IPS-18c (cell line): ENCODE data around the gene HDAC6.
"Not testable (repeated sequence)": the region's sequence is repeated elsewhere in the genome, so short reads cannot be mapped to it uniquely, and the experiment has no call there.

Experiments
- H3K4me3 ChIP-seq: 2 replicates; pipeline ENCODE4 v1.7.0; 2013; ENCODE audit warnings: low read depth, mild to moderate bottlenecking, low read length, moderate library complexity; ENCODE audit not compliant: insufficient read depth
- H3K9me3 ChIP-seq: one replicate; pipeline ENCODE4 v1.6.1; 2013; ENCODE audit warnings: mild to moderate bottlenecking, low read length, moderate library complexity; ENCODE audit not compliant: control insufficient read depth, insufficient read depth

Gene HDAC6

DNA sequence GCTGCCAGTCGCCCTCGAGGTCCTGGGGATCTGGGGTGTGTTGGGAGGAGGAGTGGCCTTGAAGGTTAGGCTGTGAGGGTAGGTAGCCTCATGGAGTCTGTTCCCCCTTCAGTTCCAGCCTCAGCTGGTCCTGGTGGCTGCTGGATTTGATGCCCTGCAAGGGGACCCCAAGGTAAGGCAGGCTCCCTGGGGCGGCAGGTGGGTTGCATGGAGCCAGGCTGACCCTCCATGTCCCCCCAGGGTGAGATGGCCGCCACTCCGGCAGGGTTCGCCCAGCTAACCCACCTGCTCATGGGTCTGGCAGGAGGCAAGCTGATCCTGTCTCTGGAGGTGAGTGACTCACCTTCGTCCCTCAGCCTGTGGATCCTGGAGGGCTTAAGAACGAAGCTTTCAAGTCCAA lies 12.9 kb downstream of the HDAC6 start:
- peak overlapping the region; percentile 9; the same call in 1 of the 2 replicates for H3K4me3 ChIP-seq
- peaks cover 16% of the 10 kb centered on the region for H3K9me3 ChIP-seq

DNA sequence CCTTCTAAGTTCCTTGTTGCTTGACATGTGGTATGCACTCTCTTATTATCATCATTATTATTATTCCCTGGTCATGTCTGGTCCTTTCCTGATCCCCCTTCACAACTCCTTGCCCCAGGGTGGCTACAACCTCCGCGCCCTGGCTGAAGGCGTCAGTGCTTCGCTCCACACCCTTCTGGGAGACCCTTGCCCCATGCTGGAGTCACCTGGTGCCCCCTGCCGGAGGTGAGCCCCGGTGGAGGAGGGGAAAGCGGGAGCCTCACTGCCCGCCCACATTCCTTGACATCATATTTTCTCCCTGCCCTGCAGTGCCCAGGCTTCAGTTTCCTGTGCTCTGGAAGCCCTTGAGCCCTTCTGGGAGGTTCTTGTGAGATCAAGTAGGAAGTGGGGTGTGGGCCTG lies 13.4 kb downstream of the HDAC6 start:
- no peak overlapping the region for H3K4me3 ChIP-seq
- H3K9me3 ChIP-seq = peaks cover 16% of the 10 kb centered on the region

DNA sequence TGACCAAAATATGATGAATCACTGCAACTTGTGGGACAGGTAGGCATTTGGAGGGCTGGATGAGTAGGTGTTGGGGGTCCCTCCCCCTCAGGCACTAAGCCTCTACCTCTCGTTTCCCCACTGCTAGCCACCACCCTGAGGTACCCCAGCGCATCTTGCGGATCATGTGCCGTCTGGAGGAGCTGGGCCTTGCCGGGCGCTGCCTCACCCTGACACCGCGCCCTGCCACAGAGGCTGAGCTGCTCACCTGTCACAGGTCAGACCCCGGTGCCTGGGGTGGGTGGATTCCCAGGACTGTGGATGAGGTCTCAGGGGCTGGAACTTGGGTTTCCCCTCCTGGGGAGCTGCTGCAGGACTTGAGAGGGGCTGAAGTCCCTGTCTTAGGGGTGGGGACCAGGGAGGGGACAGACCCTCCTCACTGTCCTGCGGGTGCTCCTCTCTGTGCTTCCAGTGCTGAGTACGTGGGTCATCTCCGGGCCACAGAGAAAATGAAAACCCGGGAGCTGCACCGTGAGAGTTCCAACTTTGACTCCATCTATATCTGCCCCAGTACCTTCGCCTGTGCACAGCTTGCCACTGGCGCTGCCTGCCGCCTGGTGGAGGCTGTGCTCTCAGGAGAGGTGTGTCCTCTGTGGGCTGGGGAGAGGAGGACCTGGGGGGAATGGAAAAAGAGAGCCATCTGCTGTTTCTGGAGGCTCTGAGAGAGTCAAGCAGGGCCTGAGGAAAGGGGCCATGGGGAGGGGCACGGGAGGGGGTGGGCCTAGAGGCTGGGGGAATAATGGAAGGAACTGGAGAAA lies 14.3 kb downstream of the HDAC6 start:
- Histone ChIP-seq H3K9me3 (peaks cover 16% of the 10 kb centered on the region), H3K4me3 (no peak overlapping the region)

DNA sequence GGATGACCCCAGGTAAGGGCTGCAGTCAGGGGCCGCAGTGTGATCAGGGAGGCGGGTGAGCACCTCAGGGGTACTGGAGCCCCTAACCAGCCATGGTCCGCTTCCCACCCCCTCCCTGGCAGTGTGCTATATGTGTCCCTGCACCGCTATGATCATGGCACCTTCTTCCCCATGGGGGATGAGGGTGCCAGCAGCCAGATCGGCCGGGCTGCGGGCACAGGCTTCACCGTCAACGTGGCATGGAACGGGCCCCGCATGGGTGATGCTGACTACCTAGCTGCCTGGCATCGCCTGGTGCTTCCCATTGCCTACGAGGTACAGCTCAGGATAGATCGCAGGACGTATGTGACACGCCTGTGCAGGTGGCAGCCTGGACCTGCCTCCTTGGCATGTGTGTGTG lies 16.2 kb downstream of the HDAC6 start:
- Histone ChIP-seq H3K9me3 (peaks cover 16% of the 10 kb centered on the region), H3K4me3 (no peak overlapping the region; the same call in 1 of the 2 replicates)

DNA sequence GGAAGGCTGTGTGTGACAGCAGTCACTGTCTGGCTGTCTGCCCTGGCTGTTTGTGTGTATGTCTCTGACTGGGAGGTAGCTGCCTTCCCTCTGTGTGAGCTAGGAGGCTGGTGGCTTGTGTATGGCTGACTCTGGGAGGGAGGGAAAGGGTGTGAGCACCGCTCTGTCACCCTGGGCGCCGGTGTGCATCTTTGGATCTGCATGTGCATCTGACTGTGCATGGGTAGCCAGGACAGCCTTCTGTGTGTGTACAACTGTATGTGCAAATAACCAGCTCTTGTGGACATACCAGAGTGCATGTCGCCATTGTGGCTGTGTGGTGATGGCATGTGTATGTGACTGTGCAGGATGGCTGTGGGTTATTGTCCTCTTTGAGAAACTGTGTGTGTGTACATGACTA lies 17.0 kb downstream of the HDAC6 start:
- Histone ChIP-seq H3K4me3 (no peak overlapping the region), H3K9me3 (peaks cover 16% of the 10 kb centered on the region)

DNA sequence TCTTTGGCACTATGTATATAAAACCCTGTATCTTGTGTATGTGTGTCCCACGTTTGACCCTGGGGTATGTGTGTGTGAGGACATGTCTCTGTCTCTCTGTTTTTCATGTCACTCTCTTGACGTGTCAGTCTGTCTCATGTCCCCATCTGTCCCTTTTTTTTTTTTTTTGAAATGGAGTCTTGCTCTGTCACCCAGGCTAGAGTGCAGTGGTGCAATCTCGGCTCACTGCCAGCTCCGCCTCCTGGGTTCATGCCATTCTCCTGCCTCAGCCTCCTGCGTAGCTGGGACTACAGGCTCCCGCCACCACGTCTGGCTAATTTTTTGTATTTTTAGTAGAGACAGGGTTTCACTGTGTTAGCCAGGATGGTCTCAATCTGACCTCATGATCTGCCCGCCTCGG lies 17.5 kb downstream of the HDAC6 start:
- H3K4me3 ChIP-seq = not testable (repeated sequence)
- peaks cover 13% of the 10 kb centered on the region for H3K9me3 ChIP-seq

DNA sequence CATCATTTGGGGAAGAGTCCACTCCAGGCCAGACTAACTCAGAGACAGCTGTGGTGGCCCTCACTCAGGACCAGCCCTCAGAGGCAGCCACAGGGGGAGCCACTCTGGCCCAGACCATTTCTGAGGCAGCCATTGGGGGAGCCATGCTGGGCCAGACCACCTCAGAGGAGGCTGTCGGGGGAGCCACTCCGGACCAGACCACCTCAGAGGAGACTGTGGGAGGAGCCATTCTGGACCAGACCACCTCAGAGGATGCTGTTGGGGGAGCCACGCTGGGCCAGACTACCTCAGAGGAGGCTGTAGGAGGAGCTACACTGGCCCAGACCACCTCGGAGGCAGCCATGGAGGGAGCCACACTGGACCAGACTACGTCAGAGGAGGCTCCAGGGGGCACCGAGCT lies 21.2 kb downstream of the HDAC6 start:
- Histone ChIP-seq H3K9me3 (peaks cover 12% of the 10 kb centered on the region), H3K4me3 (no peak overlapping the region)

DNA sequence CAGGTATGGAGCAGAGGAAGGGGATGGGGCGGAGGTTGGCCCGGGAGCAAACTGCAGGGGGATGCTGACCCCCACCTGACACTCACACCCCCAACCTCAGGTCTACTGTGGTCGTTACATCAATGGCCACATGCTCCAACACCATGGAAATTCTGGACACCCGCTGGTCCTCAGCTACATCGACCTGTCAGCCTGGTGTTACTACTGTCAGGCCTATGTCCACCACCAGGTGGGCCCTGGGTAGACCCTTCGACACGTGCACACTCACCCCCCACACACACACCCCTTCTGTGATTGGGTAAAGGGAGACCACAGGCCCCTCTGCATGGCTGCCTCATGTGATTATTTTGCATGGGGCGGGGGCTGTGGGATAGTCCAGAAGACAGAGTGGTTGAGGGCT lies 22.2 kb downstream of the HDAC6 start:
- H3K4me3 ChIP-seq = no peak overlapping the region

DNA sequence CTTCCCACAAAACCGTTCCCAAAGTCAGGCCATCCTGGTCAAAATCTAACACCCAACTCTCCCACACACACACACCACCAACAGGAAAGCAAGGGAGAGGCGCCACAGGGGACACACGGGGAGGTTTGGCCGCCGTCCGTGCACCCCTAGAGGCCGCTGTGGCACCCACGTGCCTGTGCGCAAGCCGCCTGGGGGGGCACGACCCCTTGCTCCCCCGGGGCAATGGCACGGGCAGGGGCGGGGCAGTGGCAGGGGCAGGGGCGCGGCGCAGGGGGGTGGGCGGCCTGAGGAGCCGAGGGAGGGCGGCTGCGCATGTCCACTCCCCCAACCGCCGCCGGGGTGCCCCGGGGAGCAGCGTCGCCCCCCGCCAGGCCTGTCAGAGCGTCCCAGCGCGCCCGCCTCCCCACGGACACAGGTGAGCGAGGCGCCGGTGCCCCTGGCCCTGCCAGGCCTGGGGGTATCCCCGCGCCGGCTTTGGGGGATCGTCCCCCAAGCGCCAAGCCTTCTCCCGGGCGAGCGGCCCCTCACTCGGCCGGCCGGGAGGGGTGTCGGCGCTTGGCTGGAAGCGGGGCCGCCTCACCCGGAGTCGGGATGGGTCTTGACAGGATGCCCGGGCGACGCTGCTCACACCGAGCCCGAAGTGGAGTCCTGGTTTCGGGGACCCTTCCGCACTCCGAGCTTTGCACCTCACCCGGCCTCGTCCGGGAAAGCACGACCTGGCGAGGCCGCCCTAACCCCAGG lies 24.4 kb downstream of the HDAC6 start, which contains the start of gene ERAS:
TSS of gene ERAS (plus strand) at position 379 of the 741 bp plus-strand sequence. CDS start 2,611 bp downstream, outside the sequence.
- Histone ChIP-seq H3K4me3 (0 out of 2 replicates have a peak within 1 kb of the TSS, but pooled peaks have one; percentile 28), H3K9me3 (peaks cover 9% of the 10 kb centered on the region)

More for the DNA sequence above, 22.2 kb downstream of the HDAC6 start:
- H3K9me3 ChIP-seq = peaks cover 10% of the 10 kb centered on the region

DNA sequence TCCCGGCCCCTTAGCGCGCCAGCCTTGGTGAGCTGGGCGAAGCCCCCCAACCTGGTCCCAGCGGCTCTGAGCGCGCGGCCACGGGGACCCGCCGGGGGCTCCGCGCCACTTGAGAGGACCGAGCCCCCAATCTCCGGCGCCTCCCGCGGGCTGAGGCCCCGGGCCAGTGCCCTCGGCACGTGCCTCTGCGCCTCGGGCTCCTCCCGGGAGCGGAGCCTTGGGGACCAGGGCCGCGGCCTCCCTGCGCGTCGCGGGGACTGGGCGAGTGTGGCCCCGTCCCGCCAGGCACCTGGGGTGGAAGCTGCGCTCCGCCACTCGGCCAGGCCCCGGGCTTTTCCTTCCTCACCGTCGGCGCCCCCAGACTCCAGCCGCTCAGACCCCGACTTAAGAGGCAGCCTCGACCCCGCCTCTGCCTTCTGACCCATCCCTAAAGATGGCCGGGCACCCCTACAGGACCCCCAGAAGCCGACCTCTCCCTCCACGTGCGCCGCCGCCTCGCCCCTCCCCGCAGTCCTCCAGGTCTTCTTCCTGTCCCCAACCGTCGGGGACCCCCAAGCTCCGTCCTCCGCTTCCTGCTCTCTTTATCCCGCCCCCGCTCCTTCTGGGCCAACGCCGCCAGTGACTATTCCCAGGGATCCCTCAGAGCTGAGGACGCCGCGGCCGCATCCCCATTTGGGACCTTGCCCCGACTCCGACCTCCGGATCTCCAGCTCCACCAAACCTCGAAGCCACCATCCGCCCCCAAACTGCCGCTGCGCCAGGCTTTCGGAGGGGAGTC lies 25.2 kb downstream of the HDAC6 start:
- Histone ChIP-seq H3K4me3 (0 out of 2 replicates have a peak overlapping the region, but pooled peaks have one; percentile 28), H3K9me3 (peaks cover 9% of the 10 kb centered on the region)

DNA sequence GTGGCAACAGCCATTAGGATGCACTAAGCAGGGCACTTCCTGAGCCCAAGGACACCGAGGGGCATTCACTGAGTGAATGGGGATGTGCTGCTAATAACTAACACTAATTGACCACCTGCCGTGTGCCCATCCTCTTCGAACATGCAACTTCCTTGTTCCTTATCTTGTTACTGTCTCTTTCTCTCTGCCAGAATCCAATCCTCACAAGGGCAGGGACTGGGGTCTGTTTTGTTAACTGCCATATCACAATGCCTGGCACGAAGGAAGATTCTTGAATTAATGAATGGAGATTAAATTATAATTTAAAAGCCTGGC lies 25.7 kb downstream of the HDAC6 start:
- Histone ChIP-seq H3K9me3 (peaks cover 9% of the 10 kb centered on the region), H3K4me3 (0 out of 2 replicates have a peak overlapping the region, but pooled peaks have one; percentile 28)

DNA sequence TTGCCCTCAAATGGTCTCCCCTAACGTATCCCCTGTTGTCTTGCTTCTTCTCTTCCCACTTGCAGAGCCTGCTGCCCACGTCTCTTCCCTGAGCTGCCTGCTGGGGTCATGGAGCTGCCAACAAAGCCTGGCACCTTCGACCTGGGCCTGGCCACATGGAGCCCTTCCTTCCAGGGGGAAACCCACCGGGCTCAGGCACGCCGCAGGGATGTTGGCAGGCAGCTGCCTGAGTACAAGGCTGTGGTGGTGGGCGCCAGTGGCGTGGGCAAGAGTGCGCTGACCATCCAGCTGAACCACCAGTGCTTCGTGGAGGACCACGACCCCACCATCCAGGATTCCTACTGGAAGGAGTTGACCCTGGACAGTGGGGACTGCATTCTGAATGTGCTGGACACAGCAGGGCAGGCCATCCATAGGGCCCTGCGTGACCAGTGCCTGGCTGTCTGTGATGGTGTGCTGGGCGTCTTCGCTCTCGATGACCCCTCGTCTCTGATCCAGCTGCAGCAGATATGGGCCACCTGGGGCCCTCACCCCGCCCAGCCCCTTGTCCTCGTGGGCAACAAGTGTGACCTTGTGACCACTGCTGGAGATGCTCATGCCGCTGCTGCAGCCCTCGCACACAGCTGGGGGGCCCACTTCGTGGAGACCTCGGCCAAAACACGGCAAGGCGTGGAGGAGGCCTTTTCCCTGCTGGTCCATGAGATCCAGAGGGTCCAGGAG lies 27.3 kb downstream of the HDAC6 start:
- Histone ChIP-seq H3K4me3 (no peak overlapping the region), H3K9me3 (peaks cover 7% of the 10 kb centered on the region)

DNA sequence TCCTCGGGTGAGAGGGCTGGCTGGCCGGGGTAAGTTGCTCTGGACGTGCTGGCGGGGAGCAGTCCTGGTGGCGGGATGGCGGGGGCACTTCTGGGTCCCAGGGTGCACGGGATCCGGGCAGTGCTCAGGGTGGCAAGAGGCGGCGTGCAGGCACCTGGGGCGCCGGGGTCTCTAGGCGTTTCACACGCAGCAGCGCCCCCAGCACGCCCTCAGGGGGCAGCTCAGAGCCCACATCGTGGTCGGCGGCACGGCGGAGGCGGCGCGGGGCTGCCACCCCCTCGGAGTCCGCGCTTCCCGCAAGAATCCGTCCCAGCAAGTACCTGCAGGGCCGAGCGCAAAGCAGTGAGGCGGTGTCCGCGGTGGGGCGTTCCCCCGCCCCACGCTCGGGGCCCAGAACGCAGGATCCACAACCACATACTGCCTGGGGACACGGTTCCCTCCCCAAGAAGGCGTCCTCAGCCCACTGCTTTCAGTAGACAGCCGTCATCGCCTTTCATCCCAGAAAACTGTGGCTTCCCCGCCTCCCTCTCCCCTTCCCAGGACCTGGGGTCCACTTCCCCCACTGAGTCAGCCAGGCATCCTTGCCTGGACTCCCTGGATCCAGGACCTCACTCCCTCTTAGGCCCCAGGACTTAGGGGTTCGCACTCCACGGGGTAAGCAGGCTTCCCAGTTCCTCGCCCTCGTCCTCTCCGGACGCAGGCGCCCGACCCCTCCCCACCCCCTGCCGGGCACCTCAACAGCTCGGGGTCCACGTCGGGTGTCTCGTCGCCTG lies 29.5 kb downstream of the HDAC6 start:
- H3K4me3 ChIP-seq = peak overlapping the region; percentile 28
- no peaks in the 10 kb centered on the region for H3K9me3 ChIP-seq

DNA sequence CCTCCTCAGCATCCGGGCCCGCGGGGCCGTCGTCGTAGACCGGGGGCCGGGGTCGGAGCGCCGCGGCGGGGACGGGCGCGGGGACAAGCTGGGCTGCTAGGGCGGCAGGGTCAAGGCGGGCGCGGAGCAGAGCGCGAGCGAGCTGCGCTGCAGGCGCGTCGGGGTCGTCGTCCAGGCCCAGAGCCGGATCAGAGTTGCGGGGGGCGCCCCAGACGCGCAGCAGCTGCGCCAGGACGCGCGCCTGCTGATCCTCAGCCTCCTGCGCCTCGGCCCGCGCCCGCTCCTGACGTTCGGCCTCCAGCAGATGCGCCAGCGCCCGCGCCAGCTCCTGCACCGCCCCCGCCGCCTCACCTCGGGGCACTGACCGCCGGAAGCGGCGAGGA lies 30.0 kb downstream of the HDAC6 start:
- no peaks in the 10 kb centered on the region for H3K9me3 ChIP-seq
- H3K4me3 ChIP-seq = peak overlapping the region; percentile 28; the same call in 1 of the 2 replicates

DNA sequence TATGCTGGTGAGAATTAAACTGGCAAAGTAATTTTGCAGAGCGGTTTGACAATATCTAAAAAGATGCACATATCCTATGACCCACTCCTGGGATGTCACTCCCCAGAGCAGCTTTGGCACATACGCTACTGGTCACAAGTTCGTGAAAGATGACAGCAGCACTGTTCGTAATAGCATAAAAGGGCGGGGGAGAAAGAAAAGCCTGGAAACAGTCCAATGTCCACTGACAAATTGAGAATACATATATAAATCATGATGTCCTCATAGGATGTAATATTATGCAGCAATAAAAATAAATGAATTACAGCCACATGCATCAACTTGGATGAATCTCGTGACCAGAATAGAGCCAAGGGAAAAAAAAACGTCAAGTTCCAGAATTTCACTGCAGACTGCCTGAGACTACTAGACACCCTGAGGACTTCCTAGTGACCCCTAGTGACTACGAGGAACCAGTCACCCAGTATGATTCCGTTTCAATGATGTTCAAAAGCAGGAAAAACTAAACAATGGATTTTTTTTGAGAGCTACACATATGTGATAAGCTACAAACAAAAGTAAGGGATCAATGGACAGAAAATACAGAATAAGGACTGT lies 31.8 kb downstream of the HDAC6 start:
- Histone ChIP-seq H3K4me3 (no peak overlapping the region), H3K9me3 (no peaks in the 10 kb centered on the region)

DNA sequence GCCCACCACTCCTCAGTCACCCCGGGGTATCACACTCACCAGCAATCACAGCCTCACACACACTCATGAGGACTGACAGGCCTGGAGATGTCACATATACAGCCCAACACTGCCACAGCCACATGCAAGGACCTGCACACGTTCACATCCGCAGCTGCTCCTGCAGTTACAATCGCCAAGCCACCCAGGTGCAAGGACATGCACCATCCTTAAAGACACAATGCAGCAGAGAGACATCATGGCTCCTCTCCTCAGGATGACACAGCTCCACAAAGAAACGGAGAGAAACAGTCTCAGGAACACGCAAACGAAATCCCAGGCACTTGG lies 32.5 kb downstream of the HDAC6 start:
- Histone ChIP-seq H3K9me3 (no peaks in the 10 kb centered on the region), H3K4me3 (peak overlapping the region; percentile 41; the same call in 1 of the 2 replicates)
